ENCODE measurements around the gene FLACC1. TPM values are rescaled to one million over a fixed set of nuclear protein-coding genes. Genes with fewer than 3 reads are reported as not detected.
A peak's percentile ranks its signal among the peaks of the same experiment; 100 is the strongest.
"Not testable (repeated sequence)": the region's sequence is repeated elsewhere in the genome, so short reads cannot be mapped to it uniquely, and the experiment has no call there.

The FLACC1 gene
- 0.13 and 1.2 TPM in 2 replicates for total RNA-seq (2014; rRNA removed; shearing (Covaris generic))

- peak; percentile 66 for DNase-seq (ENCODE audit: low spot score)
Measured at GRCh38 chr2:201357221-201357620, at the start of gene FLACC1. Gene FLACC1 (minus strand): TSS chr2:201357345. CDS start chr2:201351404, 5,941 bp downstream.

DNA sequence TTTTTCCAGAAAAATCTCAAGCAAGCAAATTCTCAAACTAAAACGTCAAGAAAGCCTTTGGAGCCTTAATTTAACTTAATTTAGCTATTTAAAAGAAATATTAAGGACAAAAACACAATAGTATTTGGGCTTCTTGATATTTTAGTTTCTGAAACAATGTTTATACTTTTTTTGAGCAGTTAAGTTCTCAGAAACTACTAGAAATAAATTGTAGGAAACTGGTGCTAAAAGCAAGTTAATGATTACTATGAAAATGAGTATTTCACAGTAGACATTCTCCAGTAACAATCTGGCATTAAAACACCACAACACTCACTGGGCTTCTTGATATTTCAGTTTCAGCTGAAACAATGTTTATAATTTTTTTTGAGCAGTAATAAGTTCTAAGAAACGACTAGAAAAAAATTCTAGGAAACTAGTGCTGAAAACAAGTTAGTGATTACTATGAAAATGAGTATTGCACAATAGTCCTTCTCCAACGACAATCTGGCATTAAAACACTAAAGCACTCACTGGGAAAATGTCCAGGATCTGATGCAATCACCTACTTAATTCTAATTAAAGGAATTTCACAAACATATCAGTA is 49.0 kb upstream of the FLACC1 start:
- DNase-seq (ENCODE audit: low spot score): peak; percentile 79

DNA sequence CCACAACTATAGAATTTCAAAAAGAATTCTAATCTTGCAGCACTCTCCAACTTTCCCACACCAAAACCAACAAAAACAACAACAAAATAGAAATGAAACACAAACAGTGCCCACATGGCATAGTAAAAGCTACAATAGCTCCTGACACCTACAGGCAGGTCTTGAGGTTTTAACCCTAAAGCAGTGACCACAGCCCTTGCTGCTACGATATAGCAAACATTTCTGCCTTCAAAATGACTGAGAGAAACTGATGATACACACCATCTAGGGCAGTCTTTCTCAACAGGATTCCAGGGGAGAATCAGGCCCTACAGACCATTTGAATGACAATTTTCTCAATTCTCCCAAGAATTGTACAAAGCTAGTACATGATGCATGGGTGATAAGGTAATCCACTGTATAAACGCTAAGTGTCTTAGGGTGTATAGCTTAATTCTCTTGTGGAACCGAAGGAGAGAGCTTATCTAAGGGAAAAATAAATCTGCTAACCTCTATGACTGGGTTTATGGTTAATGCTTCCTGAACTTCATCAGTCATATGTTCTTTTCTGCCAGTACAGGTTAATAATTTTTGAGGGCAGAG is 47.6 kb upstream of the FLACC1 start:
- DNase-seq (ENCODE audit: low spot score): peak; percentile 48

GRCh38 chr2:201403880-201404279 is 46.7 kb upstream of the FLACC1 start:
- DNase-seq (ENCODE audit: low spot score): peak; percentile 52

DNA sequence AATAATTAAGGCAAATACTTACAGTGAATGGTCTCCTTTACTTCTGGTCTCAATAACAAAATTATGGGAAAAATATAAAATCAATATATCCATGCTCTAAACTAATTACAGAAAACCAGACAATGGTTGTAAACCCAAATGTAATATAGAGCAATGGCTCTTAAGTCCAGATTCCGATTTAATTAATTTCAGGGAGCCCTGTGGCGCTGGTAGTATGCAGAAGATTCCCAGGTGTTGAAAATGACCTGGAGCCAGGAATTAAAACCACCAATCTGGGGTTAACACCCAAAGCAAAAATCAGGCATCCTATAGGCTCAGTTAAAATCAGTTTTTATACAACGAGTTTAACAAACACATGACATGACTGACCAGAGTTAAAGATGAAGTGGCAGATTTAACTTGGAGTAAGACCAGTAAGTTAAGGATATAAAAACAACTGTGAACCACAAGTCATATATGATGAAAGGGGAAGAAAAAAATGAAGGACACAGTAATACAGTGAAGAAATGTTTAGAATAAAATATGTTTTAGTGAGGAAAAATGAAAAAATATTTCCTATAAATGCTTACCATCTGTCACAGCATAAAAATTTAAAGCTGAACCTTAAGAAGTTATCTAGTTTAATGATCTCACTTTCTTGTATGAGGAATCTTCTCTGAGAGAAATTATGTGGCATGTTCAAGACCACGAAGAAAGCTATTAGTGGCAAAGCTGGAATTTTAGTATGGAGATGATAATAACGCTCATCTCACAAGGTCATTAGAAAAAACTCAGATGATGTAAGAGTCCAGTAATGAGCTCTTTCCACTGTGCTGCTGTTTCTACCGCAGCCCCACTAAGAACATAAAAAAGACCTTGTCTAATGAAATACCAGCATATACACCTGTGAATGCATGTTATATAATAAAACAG is 45.8 kb upstream of the FLACC1 start:
- no peak for DNase-seq (ENCODE audit: low spot score)

- no peak for DNase-seq (ENCODE audit: low spot score)
Measured at GRCh38 chr2:201401815-201402214, 44.7 kb upstream of the FLACC1 start.

DNA sequence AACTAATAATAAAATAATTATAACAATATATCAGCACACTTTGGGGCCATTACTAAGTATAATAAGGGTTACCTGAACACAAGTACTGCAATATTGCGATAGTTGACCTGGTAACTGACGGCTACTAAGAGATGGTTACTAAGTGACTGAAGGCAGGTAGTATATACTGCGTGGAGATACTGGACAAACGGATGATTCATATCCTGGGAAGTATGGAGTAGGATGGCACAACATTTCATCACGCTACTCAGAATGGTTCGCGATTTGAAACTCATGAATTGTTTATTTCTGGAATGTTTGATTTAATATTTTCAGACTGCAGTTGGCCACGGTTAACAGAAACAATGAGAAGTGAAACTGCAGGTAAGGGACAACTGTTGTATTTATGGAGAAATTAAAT is 39.5 kb upstream of the FLACC1 start:
- no peak for DNase-seq (ENCODE audit: low spot score)

DNA sequence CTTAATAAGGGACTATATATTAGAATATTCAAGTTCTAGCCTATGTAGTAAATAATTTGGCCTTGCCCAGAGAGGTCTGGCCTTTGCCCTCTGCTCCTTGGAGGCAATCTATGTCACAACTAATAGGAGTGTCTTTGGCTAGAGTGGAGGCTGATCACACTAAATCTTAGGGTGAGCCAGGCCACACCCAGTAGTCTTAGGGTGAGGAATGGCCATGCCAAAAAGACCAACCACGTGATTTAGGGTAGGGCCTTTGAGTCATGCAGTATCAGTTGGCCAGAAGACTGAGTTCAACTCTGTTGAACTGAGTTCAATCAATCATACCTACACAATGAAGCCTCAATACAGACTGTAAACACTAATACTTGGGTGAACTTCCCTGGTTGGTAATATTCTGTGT is 26.0 kb upstream of the FLACC1 start:
- no peak for DNase-seq (ENCODE audit: low spot score)

- DNase-seq (ENCODE audit: low spot score): no peak
Measured at GRCh38 chr2:201378496-201379397, 21.6 kb upstream of the FLACC1 start.

GRCh38 chr2:201377218-201377617 is 20.1 kb upstream of the FLACC1 start:
- no peak for DNase-seq (ENCODE audit: low spot score)

GRCh38 chr2:201369775-201370174 is 12.6 kb upstream of the FLACC1 start:
- no peak for DNase-seq (ENCODE audit: low spot score)

DNA sequence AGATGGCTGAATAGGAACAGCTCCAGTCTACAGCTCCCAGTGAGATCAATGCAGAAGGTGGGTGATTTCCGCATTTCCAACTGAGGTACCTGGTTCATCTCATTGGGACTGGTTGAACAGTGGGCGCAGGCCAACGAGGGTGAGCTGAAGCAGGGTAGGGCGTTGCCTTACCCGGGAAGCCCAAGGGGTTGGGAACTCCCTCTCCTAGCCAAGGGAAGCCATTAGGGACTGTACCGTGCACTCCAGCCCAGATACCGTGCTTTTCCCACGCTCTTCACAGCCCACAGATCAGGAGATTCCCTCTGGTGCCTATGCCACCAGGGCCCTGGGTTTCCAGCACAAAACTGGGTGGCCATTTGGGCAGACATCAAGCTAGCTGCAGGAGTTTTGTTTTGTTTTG is 12.2 kb upstream of the FLACC1 start:
- DNase-seq (ENCODE audit: low spot score): not testable (repeated sequence)

- DNase-seq (ENCODE audit: low spot score): no peak
Measured at GRCh38 chr2:201366146-201366545, 9.0 kb upstream of the FLACC1 start.

GRCh38 chr2:201363857-201364560 is 6.9 kb upstream of the FLACC1 start:
- peak; percentile 48 for DNase-seq (ENCODE audit: low spot score)

DNA sequence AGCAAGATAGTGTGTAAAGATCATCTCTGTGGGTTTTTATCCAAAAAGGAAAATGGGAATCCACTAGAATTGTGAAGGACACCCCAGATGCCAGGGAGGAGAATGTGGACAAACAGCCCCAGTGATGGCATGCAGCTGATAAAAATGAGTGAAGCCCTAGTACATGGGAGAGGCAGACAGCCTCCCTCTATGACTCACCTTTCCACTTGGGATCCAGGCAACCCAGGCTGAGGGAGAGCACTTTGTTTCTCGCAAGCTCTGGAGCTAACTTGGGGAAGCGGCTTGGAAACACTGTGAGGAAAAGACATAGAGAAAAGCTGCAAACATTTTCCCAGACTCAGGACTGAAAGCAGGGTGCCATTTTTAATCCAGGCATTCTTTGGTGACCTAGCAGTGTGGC is 5.3 kb upstream of the FLACC1 start:
- DNase-seq (ENCODE audit: low spot score): no peak

DNA sequence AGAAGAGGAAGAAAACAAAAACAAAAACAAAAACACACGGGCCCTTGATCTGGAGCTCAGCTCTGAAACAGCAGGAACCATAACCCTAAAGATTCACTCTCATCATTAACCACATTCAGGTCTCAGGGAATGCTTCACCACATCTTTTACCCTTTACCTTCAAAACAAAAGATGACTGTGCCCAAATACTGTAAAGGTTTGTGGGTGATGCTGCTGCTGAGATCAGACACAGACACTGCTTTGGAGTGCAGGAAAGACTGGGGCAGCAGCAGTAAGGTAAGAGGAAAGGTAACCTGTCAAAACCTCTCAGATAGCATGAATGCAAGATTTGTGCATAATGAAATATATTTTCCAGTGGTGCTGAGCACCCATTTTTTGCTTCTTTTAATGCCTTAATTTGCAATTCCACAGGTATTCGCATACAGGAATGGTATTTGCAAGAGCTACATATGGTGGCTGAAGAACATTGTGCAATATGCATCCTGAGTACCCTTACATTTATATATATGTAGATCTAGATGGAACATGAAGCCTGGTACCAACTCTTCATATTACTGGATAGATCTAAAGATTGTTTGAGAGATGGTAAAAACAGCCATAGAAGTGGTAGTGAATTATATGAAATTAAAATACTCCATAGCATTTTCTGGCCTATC is 4.1 kb upstream of the FLACC1 start:
- no peak for DNase-seq (ENCODE audit: low spot score)

GRCh38 chr2:201360256-201360655 is 3.1 kb upstream of the FLACC1 start:
- no peak for DNase-seq (ENCODE audit: low spot score)

DNA sequence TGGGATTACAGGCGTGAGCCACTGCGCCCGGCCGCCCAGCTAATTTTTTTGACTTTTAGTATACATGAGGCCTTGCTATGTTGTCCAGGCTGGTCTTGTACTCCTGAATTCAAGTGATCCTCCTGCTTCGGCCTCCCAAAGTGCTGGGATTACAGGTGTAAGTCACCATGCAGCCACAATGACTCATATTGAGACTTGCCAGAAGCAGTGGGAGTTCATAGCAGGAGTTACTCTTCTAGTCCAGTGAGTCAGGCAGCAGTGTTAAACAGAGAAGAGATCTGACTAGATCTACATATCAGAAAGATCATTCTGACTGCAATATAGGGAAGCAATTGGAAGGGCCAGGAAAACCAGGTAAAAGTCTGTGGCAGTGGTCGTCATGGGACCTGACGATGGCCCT is 1.5 kb upstream of the FLACC1 start:
- DNase-seq (ENCODE audit: low spot score): no peak

- DNase-seq (ENCODE audit: low spot score): no peak
Measured at GRCh38 chr2:201353116-201353515, 4.0 kb downstream of the FLACC1 start.

DNA sequence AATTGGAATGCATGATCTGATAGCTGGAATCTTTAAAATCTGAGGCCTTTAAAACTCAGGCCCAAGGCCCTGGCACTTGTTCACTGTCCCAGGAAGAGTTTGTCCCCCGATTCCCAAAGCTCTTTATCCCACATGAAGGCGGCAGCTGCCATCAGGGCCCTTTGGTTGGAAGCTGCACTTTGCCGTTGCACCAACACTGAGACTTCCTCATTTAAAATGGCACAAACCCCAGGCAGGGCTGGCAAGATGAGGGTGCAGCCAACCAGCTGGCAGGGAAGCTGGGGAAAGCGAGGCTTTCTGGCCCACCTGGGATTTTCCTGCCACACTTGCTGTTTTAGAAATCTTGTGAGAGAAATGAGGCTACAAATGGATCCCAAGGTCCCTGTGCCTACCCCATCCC is 6.3 kb downstream of the FLACC1 start:
- no peak for DNase-seq (ENCODE audit: low spot score)
